RPMI7951 (cell line): ENCODE measurements around the gene MROH7. TPM values are rescaled to one million over a fixed set of nuclear protein-coding genes. Genes with fewer than 3 reads are reported as not detected.

Experiments
- DNase-seq: peaks from one replicate; pipeline ENCODE4 v3.0.0-alpha.2; 2012; ENCODE audit warnings: low read depth
- total RNA-seq: library from RNA; depleted of rRNA; stranded (reverse); fragments of >200 nt; shearing (Covaris generic); gene quantifications from 2 replicates; pipeline ENCODE4 v1.2.3, GENCODE V29; 2014; rRNA removed

MROH7 gene
- total RNA-seq, 1 experiment from 2014 or later = not detected

GRCh38 chr1:54741531-54741930 lies 99.9 kb downstream of the MROH7 start:
- DNase-seq = no peak

GRCh38 chr1:54742282-54742681 lies 100.7 kb downstream of the MROH7 start:
- DNase-seq = no peak

GRCh38 chr1:54743416-54744226 lies 102.0 kb downstream of the MROH7 start:
- DNase-seq = no peak

- no peak for DNase-seq
Measured at GRCh38 chr1:54744696-54745095, 103.1 kb downstream of the MROH7 start.

- no peak for DNase-seq
Measured at GRCh38 chr1:54745274-54745673, 103.7 kb downstream of the MROH7 start.

- DNase-seq = no peak
Measured at GRCh38 chr1:54745864-54746263, 104.3 kb downstream of the MROH7 start.

GRCh38 chr1:54748094-54748835 lies 106.7 kb downstream of the MROH7 start:
- DNase-seq = no peak

- DNase-seq = no peak
Measured at GRCh38 chr1:54750596-54750995, 109.0 kb downstream of the MROH7 start.

GRCh38 chr1:54751426-54751825 lies 109.8 kb downstream of the MROH7 start:
- DNase-seq = no peak

- no peak for DNase-seq
Measured at GRCh38 chr1:54754045-54754444, 112.5 kb downstream of the MROH7 start.

- DNase-seq = no peak
Measured at GRCh38 chr1:54754486-54755285, 113.1 kb downstream of the MROH7 start.

- no peak for DNase-seq
Measured at GRCh38 chr1:54757833-54758232, 116.2 kb downstream of the MROH7 start.

- no peak for DNase-seq
Measured at GRCh38 chr1:54758678-54759348, 117.2 kb downstream of the MROH7 start.

Other genes with a start within 250 kb of the MROH7 start
- gene SSBP3, start 235.4 kb upstream of the MROH7 start, total RNA-seq = 21.1 and 26.0 TPM in 2 replicates
- gene ACOT11, start 93.6 kb upstream of the MROH7 start, total RNA-seq = 0.39 and 0.60 TPM in 2 replicates
- not detected in 2 replicates for gene FAM151A, start 18.3 kb upstream of the MROH7 start, total RNA-seq
- 24.0 and 32.0 TPM in 2 replicates for gene TTC4, start 74.1 kb downstream of the MROH7 start, total RNA-seq
- 6.3 and 6.4 TPM in 2 replicates for gene PARS2, start 122.7 kb downstream of the MROH7 start, total RNA-seq
- gene TTC22, start 159.5 kb downstream of the MROH7 start, total RNA-seq = not detected in 2 replicates
- 63.0 and 67.8 TPM in 2 replicates for gene DHCR24, start 245.4 kb downstream of the MROH7 start, total RNA-seq